GM21381 (cell line): ENCODE measurements around the gene NUDCD3.

ENCODE experiments used
- ATAC-seq: cut with Tn5 transposase; IDR thresholded peaks from one replicate; pipeline ENCODE4 v1.9.1; 2021; ENCODE audit warnings: mild to moderate bottlenecking, moderate library complexity; ENCODE audit not compliant: unreplicated experiment

NUDCD3 gene

GRCh38 chr7:44372560-44373417 is 117.7 kb downstream of the NUDCD3 start:
- ATAC-seq, result no peak

- ATAC-seq, result no peak
Observed at GRCh38 chr7:44368885-44369284, 121.6 kb downstream of the NUDCD3 start.

GRCh38 chr7:44368455-44368854 is 122.0 kb downstream of the NUDCD3 start:
- ATAC-seq, result no peak

GRCh38 chr7:44367475-44368043 is 122.9 kb downstream of the NUDCD3 start:
- no peak for ATAC-seq

GRCh38 chr7:44366986-44367385 is 123.5 kb downstream of the NUDCD3 start:
- ATAC-seq, result no peak

GRCh38 chr7:44353668-44354067 is 136.8 kb downstream of the NUDCD3 start:
- no peak for ATAC-seq

GRCh38 chr7:44348851-44349781 is 141.3 kb downstream of the NUDCD3 start:
- no peak for ATAC-seq

GRCh38 chr7:44348300-44348699 is 142.2 kb downstream of the NUDCD3 start:
- ATAC-seq, result no peak

GRCh38 chr7:44347546-44348114 is 142.8 kb downstream of the NUDCD3 start:
- ATAC-seq, result no peak

GRCh38 chr7:44346063-44346462 is 144.4 kb downstream of the NUDCD3 start:
- no peak for ATAC-seq

- ATAC-seq, result no peak
Observed at GRCh38 chr7:44341401-44341800, 149.1 kb downstream of the NUDCD3 start.

- no peak for ATAC-seq
Observed at GRCh38 chr7:44338600-44338999, 151.9 kb downstream of the NUDCD3 start.

GRCh38 chr7:44336491-44336890 is 154.0 kb downstream of the NUDCD3 start:
- ATAC-seq, result no peak

- no peak for ATAC-seq
Observed at GRCh38 chr7:44335184-44335583, 155.3 kb downstream of the NUDCD3 start.

- ATAC-seq, result no peak
Observed at GRCh38 chr7:44334734-44335097, 155.7 kb downstream of the NUDCD3 start.

- no peak for ATAC-seq
Observed at GRCh38 chr7:44333911-44334733, 156.3 kb downstream of the NUDCD3 start.

- no peak for ATAC-seq
Observed at GRCh38 chr7:44331682-44332081, 158.8 kb downstream of the NUDCD3 start.

- no peak for ATAC-seq
Observed at GRCh38 chr7:44330331-44330730, 160.1 kb downstream of the NUDCD3 start.

GRCh38 chr7:44329888-44330287 is 160.6 kb downstream of the NUDCD3 start:
- ATAC-seq, result no peak
